PC-9 (cell line): Measurements from ENCODE around the gene TBC1D5.

Experiments used
- CTCF ChIP-seq: fragments of 200-600 bp; sonication (generic); conservative IDR thresholded peaks from 2 replicates; pipeline ENCODE4 v1.6.1; 2017; ENCODE audit warnings: mixed run types, antibody characterized with exemption, mild to moderate bottlenecking, moderate library complexity
- EZH2 ChIP-seq: fragments of 200-600 bp; sonication (generic); IDR thresholded peaks from 2 replicates; pipeline ENCODE4 v1.8.0; 2017; ENCODE audit warnings: antibody characterized with exemption, low read depth

GRCh38 chr3:17680530-17680929, 61.9 kb downstream of the TBC1D5 start:
- TF ChIP-seq CTCF (no peak), EZH2 (no peak)
